Activated T-cell treated with anti-CD3 and anti-CD28 coated beads for 24 hours (primary cell): ENCODE results near the gene ACSM5.
A peak's percentile ranks its signal among the peaks of the same experiment; 100 is the strongest.

ENCODE experiments used
- DNase-seq: peaks from one replicate; pipeline ENCODE4 v3.0.0-alpha.2; 2020; ENCODE audit warnings: low read depth

ACSM5 gene, protein sequence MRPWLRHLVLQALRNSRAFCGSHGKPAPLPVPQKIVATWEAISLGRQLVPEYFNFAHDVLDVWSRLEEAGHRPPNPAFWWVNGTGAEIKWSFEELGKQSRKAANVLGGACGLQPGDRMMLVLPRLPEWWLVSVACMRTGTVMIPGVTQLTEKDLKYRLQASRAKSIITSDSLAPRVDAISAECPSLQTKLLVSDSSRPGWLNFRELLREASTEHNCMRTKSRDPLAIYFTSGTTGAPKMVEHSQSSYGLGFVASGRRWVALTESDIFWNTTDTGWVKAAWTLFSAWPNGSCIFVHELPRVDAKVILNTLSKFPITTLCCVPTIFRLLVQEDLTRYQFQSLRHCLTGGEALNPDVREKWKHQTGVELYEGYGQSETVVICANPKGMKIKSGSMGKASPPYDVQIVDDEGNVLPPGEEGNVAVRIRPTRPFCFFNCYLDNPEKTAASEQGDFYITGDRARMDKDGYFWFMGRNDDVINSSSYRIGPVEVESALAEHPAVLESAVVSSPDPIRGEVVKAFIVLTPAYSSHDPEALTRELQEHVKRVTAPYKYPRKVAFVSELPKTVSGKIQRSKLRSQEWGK

DNA sequence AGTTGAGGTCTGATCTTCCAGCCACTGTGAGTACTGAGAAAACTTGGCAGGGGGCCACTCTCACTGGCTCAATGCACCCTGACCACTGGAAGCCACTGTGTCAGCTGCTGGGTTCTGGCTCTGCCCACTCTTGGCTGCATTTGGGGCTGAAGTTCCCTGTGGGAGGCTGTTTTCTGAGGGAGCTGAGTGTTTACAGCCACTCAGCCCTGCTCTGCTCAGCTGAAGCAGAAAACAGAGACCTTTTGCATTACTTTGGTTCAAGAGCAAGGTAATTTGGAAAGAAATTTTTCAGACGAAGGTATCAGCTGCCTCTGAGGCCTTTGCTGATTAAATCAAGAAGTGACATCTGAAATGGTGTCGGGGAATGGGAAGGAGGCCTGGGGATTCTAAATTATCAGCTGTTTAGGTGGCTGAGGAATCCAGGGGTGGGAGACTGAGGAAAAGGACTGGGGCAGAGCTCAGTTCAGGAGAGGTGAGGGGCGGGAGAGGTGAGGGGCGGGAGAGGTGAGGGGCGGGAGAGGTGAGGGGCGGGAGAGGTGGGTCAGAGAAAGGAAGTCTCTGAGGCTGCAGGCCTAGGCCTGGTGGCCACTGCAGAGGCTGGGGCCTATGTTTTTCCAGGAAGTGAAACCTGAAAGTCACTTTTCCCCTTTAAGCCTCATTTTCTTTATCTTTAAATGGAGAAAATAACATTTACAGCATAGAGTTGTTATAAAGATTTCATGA, at the start of gene ACSM5:
Gene ACSM5 (plus strand): TSS at position 137 of the 723 bp plus-strand sequence. CDS start 1,951 bp downstream, outside the sequence.
- DNase-seq = no peak

DNA sequence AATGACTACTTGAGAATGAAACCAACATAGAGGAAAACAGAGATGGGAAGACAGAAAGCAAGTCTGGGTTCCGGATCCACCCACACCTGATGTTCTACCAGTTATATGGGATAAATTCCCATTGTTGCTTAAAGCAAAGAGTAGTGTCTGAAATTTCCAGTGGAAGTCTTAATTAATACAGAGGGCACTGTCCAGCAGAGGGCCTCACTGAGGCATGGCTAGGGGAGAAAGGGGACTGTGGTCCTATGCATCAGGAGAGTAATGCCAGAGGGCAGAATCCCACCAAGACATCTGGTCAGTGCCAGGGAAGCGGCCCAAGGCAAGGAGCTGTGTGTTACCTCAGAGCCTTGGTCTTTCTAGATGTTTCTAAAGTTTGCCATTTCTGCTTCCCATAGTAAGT, 49.3 kb upstream of the ACSM5 start:
- DNase-seq = no peak

DNA sequence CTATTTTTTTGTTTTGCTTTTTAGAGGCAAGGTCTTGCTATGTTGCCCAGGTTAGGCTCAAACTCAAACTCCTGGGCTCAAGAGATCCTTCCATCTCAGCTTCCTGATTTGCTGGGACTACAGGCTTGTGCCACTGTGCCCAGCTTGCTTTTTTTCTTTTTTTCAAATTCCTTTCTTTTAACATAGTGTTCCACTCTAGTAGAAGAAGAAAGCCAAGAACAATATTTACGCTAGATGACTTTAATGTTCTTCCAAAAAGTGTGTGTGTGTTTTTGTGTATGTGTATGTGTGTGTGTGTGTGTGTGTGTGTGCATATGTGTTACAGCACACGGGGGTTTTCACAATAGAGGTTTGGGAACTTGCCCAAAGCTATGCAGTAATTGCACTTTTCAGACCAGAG, 46.1 kb upstream of the ACSM5 start:
- DNase-seq = no peak

DNA sequence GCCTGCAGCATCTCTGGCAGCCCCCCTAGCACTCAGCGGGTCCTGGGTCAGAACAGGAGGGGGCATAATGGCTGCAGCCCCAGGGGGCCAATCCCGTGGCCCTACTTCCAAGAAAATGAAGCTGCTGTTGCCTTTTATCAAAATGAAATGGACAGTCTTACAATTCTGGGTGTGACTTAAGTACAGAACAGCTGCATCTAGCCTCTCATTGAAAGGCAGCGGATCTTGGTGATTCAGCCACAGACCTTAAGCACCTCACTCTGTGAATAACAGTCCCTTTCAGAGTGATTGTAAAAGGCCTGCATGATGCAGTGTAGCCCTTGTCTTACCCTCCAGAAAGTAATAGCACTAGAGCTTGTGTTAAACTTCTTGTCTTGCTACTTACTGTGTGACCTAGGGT, 45.3 kb upstream of the ACSM5 start:
- DNase-seq = no peak

DNA sequence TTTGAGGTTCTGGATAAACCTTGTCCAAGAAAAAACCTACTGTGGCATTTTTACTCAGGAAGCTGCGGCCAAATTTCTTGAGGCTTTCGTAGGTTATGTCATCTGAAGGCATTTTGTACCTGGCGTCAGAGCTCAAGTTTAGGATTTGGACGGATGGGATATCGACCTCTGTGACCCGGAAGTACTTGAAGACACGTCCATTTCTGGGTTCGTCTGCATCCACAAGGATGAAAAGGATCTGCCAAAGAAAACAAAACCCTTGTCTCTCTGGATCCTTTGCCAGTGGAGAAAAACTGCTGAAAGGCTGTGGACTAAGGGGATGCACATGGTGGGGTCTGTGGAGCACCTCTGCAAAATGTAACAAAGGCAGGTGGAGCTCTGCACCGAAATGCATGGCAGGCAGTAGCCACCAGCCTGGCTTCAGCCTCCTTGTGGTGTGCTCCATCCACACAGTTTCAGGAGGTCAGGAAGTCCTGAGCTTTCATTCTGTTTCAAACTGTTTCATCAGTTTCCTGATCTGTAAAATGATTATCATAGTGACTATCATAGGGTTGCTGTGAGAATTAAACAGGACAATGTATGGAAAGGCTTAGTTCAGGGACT, 39.8 kb upstream of the ACSM5 start:
- DNase-seq = no peak

DNA sequence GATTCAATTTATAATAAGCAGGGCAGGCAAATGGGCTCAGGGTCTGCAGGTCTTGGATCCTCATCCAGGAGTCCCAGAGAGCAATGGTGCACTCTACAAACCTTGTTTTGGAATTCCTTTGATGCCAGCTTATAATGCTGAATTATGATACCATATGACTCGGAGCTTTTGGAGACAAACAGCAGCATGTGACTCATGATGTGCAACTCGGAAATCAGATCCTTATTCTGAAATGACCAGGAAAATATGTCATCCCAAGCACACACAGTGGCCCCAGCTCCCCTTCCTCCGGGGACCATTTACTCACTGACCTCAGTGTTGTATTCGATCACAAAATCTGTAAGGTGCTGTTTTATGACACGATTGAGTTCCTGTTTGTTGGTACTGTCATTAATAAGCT, 36.6 kb upstream of the ACSM5 start:
- no peak for DNase-seq

DNA sequence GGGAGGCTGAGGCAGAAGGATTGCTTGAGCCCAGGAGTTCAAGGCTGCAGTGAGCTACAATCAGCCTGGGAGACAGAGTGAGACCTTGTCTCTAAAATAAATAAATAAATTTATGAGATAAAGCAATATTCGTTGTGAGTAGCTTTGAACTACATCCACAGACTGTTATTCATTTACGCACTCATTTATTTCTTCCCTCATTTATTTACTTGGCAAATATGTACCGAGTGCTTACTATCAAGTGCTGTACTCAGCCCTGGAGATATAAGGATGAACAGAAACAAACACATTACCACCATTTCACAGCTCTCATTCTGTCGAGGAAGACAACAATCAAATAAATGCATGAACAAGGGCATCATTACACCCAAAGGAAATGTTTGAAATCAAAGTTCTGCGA, 32.2 kb upstream of the ACSM5 start:
- DNase-seq = no peak

DNA sequence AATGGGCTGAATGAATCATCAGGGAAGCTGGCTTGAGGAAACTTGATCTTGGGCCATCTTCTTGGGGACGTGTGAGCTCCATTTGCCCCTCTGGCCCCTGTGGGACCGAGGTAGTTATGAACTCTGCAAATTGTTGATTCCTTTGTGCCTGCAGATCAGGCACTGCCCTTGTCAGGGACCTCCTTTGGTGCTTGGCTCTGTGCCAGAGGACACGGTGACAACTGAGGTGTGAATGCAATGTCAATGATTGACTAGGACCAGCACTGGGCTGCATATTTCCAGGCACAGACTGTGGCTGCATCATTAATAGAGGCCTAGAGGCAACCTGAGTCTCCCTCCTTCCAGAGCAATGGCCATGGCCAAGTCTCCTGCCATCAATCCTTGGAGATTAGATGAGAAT, 28.6 kb upstream of the ACSM5 start:
- DNase-seq = no peak

DNA sequence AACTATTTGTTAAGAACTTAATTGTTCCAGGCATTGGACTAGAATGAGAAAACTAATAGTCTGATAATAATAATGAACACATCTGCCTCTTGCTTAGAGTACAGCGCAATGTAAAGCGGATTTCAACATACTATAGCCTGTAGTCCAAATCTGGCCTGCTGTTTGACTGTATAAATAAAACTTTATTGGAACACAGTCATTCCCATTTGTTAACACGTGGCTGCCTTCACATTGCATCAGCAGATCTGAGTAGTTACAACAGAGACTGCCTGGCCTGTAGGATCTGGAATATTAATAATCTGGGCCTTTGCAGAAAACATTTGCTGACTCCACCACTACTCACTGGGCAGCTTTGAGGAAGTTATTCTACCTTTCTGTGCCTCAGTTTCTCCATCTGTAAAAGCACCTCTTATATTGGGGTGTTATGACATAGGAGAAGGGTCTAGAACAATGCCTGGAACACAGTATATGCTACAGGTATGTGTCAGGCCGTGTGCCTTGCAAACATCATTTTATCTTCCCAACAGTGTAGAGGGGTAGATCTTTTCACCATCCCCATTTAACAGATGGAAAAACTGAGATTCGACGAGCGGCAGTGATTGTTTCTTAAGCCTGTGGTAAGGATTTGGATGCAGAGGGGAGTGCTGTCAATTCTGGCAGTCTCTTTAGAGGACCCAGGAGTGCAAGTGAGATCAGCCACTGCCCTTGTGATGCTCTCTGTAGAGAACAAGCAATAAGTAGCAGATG, 27.0 kb upstream of the ACSM5 start:
- DNase-seq = no peak

DNA sequence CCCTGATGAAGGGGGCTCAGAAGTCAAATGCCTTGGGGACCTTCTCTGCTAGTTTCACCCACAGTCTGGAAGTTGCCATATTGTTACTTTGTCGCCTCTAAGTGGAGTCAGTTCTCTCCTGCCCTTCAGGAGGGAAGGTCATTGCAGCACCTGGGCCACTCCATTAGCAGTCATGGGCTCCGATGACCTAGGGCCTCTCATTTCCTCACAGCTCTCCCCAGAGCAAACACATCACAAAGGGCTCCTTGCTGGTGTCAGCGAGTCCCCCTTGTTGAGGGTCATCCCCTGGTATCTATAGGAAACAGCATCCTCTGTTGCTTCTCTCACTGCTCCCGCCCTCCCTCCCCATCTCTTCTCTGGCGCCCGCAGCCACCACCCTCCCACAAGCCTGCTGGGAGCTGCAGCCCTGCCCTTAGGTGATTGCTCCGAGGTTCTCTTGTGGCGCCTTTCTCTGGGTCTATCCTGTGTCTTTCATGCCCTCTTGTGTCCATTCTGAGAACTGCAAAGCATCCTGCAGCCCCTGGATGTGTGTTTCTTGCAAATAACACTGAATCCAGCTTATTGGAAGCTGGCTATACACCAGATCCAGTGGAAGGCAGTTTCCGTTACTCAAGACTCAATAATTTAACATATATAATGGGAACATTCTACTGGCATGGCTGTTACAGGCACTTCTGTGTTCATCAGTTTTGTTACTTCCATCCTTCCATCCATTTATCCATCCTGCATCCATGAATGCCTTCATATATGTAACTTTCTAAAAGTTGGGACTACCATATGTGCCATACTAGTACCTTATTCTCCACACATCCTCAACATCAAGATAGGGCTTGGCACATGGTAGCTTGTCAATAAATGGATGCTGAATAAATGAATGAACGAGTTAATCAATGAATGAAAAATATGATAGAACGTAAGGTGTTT, 26.0 kb upstream of the ACSM5 start:
- DNase-seq = peak; percentile 41

DNA sequence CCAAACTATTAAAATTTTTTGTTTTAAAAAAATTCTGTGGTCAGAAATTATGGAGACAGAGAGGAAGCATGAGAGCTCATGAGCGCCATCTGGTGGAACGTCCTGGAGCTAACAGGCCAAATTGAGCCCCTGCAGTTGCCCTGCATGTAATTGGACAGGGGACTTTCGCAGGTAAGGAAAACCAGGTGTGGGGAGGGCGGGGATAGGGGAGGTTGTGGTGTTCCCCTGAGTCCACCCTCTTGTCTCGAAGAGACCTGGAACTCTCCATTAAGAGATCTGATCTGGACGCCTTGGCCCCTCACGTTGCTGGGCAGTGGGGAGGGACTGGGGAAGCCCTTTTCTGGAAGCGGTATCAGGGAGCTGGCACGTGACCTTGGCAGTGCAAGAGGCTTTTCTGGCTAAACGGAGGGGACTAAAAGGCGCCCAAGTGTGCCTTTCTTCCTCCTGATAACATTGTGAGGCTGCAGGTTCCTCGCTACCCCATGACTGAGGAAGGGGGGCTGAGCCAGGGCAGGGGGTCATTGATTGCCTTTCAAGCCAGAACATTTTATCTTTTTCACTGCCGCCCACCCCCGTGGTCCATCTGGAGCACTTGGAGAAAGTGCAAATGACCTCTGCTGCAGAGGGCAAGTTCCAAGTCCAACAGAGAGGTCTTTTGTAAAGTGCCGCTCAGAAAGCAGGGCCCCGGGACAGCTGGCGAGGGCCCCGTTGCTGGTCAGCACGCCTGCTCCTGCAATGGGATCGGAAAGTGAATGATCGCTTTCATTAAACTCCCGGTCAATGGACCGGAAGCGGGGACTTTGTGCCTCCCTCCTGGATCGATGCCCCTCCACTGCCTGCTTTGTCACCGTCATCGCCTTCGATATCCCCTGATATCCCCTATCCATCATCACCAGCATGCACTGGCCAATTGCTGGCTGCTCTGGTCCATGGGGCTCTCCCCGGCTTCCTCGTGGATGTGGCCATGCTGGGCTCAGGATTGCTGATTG, 23.2 kb upstream of the ACSM5 start:
- DNase-seq = peak; percentile 24

DNA sequence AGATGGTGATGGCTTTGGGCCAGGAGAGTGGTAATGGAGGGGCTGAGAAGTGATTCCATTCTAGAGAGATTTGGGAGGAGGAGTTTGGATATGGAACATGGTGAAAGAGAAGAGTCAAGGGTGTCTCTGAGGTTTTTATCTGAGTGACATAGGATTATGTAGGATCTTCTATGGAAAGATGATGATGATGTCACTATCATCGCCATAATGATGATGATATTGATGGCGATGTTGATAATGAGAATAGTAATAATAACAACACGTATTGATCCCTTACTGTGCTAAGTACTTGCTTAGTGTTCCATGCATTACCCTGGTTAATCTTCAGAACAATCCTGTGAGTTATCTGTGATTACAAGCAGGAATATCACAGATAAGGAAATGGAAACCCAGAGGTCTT, 21.4 kb upstream of the ACSM5 start:
- DNase-seq = no peak

DNA sequence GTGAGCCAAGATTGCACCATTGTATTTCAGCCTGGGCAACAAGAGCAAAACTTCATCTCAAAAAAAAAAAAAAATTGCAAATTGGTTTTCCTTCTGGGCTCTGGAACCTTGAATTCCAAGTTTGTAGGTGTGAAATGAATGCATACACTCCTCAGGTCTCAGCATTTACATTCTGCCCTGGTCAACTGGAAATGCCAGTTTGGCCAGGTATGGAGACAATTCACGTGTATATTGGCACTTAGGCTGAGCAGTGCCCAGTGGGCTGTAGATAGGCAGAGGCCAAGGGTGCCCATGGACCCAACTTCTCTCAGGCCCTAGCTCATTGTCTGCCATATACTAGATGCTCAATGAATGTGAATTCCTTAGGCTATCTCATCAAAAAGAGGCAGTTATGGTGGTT, 20.5 kb upstream of the ACSM5 start:
- DNase-seq = no peak

DNA sequence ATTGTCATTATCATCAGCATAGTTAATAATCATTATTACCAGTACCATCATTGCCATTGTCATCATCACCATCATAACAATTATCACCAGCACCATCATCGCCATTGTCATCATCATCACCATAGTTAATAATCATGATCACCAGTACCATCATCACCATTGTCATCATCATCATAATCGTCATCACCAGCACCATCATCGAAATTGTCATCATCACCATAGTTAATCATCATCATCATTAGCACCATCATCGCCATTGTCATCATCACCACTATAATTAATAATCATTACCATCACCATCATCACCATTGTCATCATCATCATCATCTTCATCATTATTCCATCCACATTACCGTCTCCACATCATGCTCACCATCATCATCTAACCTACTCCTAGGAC, 18.3 kb upstream of the ACSM5 start:
- DNase-seq = no peak

DNA sequence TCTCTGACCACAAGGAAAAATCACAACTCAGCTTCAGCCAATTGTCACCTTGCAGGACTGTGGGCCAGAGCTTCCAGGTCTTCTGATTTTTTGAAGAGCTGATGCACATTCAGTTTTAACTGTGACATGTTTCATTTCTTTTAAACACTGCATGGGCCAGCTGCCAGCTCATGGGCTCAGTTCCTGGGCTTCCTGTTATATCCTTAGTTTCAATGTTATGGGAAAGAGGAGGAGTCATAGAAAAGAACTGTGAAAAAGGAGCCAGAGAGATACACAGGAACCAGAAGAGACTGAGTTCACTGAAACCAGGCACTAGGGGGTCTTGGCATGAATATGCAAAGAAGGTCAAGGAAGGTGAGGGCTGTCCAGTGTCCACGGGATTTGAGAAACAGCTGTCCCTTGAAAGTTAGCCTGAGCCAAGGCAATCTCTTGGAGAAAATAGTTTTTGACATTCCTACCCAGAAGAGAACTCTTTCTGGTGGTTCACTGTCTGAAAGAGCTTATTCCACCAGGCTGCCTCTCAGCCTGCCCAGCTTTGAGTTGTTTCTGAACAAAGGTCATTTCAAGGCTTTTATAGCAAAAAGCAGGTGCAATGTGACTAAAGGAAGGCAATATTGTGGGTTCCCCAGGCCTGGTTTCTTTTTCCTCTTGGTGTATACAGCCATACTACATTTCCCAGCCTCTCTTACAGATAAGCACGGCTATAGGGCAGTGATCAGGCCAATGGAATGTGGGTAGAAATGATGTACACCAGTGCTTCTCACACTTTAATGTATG, 15.3 kb upstream of the ACSM5 start:
- no peak for DNase-seq

DNA sequence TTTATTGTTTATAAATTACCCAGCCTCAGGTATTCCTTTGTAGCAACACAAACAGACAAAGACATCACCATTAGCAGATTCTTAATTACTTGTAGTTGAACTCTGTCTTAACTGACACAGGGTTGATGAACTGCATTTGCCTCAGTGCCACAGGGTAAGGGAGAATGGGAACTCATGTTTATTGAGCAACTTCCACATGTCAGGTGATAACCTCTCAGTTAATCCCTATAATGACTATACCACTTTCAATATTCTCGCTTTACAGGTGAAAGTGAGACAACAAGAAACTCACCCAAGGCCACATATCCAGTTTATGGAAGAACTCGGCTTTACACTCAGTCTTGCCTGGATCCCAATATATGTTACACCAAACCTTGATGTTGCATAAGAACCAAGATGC, 13.4 kb upstream of the ACSM5 start:
- DNase-seq = no peak

DNA sequence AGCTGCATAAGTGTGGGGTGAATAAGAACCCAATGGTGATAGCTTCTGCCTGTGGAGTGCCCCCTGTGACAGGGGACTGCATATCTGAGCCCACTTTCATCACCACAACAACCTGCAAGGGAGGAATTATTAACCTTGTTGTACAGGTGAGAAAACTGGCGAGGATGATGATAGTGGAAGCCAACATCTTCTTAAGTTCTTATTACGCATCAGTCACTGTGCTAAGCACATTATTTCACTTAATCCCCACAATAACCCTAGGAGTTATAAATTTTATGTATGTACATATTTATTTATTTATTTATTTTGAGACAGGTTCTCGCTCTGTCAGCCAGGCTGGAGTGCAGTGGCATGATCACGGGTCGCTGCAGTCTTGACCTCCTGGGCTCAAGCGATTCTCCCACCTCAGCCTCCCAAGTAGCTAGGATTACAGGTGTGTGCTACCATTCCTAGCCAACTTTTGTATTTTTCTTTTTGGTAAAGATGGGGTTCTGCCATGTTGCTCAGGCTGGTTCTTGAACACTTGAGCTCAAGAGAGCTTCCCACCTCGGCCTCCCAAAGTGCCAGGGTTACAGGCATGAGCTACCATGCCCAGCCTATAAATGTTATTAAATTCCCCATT, 12.4 kb upstream of the ACSM5 start:
- no peak for DNase-seq

DNA sequence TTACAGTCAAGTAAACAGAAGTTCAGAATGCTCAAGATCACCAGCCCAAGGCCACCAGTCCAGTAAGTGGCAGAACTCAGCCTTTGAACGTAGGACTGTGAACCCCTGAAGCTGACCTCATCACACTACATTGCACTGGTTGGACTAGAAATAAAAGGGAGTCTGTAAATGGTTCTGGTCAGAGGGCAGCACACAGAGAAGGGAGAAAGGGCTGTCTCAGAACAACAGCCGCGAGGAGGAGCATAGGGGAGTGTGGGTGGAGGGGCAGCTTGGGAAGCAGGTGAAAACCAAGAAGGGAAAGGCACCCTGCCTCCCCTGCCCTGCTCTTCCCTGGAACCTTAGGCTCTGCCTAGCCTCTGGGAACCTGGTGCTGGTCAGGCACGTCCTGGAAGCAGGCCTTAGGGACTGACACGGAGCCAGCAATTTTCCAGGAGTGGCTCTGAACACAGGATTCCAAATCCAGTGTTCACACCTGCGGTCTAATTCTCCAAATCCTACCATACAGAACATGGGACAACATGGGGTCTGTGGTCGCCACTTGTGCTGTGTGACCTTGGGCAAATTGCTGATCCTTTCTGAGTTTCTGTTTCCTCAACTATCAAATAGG, 11.8 kb upstream of the ACSM5 start:
- DNase-seq = no peak
